HG03520 (cell line): ENCODE measurements around the gene CACNA1C.

Source experiments
- ATAC-seq: cut with Tn5 transposase; IDR thresholded peaks from one replicate; pipeline ENCODE4 v1.9.1; 2021; ENCODE audit warnings: mild to moderate bottlenecking, moderate library complexity; ENCODE audit not compliant: unreplicated experiment

The CACNA1C gene

GRCh38 chr12:2378835-2379330 lies 326.1 kb downstream of the CACNA1C start:
- ATAC-seq, result no peak

- no peak for ATAC-seq
Observed at GRCh38 chr12:2380946-2381345, 328.2 kb downstream of the CACNA1C start.

GRCh38 chr12:2382370-2383155 lies 329.8 kb downstream of the CACNA1C start:
- ATAC-seq, result no peak

GRCh38 chr12:2383325-2384028 lies 330.7 kb downstream of the CACNA1C start:
- ATAC-seq, result no peak

GRCh38 chr12:2384029-2384386 lies 331.2 kb downstream of the CACNA1C start:
- no peak for ATAC-seq

GRCh38 chr12:2384533-2385351 lies 332.0 kb downstream of the CACNA1C start:
- no peak for ATAC-seq

- ATAC-seq, result no peak
Observed at GRCh38 chr12:2385529-2385928, 332.7 kb downstream of the CACNA1C start.

GRCh38 chr12:2386566-2386965 lies 333.8 kb downstream of the CACNA1C start:
- no peak for ATAC-seq

GRCh38 chr12:2387103-2387834 lies 334.5 kb downstream of the CACNA1C start:
- ATAC-seq, result peak; percentile 57

GRCh38 chr12:2389079-2389790 lies 336.4 kb downstream of the CACNA1C start:
- no peak for ATAC-seq

GRCh38 chr12:2390133-2390532 lies 337.3 kb downstream of the CACNA1C start:
- no peak for ATAC-seq

GRCh38 chr12:2390850-2391390 lies 338.1 kb downstream of the CACNA1C start:
- no peak for ATAC-seq

- ATAC-seq, result no peak
Observed at GRCh38 chr12:2391740-2392331, 339.0 kb downstream of the CACNA1C start.

GRCh38 chr12:2393016-2393415 lies 340.2 kb downstream of the CACNA1C start:
- no peak for ATAC-seq

GRCh38 chr12:2393996-2394395 lies 341.2 kb downstream of the CACNA1C start:
- no peak for ATAC-seq

- no peak for ATAC-seq
Observed at GRCh38 chr12:2395354-2395977, 342.7 kb downstream of the CACNA1C start.

- ATAC-seq, result no peak
Observed at GRCh38 chr12:2396448-2396871, 343.7 kb downstream of the CACNA1C start.

- ATAC-seq, result no peak
Observed at GRCh38 chr12:2397356-2398045, 344.7 kb downstream of the CACNA1C start.
